Skeletal muscle satellite cell (primary cell): ENCODE data around the gene ATG2A. TPM values are rescaled to one million over a fixed set of nuclear protein-coding genes. Genes with fewer than 3 reads are reported as not detected.
A peak's percentile ranks its signal among the peaks of the same experiment; 100 is the strongest.

Experiments
- H3K27me3 ChIP-seq: 2 replicates; pipeline ENCODE4 v1.7.0; 2013; ENCODE audit warnings: low read length; ENCODE audit not compliant: control insufficient read depth, insufficient read depth
- H3K36me3 ChIP-seq: 2 replicates; pipeline ENCODE4 v1.7.0; 2013; ENCODE audit warnings: mild to moderate bottlenecking, control low read depth, low read length; ENCODE audit not compliant: insufficient read depth
- H3K4me1 ChIP-seq: 2 replicates; pipeline ENCODE4 v1.7.0; 2013; ENCODE audit warnings: low read length; ENCODE audit not compliant: control insufficient read depth, insufficient read depth
- H3K4me2 ChIP-seq: 2 replicates; pipeline ENCODE4 v1.7.0; 2013; ENCODE audit warnings: mild to moderate bottlenecking, low read length
- H3K4me3 ChIP-seq: 2 replicates; pipeline ENCODE4 v1.7.0; 2013; ENCODE audit warnings: low read length
- H3K9ac ChIP-seq: 2 replicates; pipeline ENCODE4 v1.7.0; 2013; ENCODE audit warnings: mild to moderate bottlenecking, low read depth, low read length, moderate library complexity
- H3K9me3 ChIP-seq: replicated peaks from 2 replicates; pipeline ENCODE4 v1.7.0; 2013; ENCODE audit warnings: mild to moderate bottlenecking, control low read depth, low read length
- total RNA-seq: library from RNA; depleted of rRNA; stranded (reverse); fragments of >200 nt; gene quantifications from 2 replicates; pipeline ENCODE4 v1.2.3, GENCODE V29; 2012; rRNA removed

The ATG2A gene
- 13.3 and 22.1 TPM in 2 replicates for total RNA-seq

GRCh38 chr11:64916775-64917662 is at the start of gene ATG2A:
ATG2A (minus strand) TSS chr11:64917209; CDS start chr11:64917135, 74 bp downstream.
- H3K27me3 ChIP-seq: no peaks in the 10 kb centered on the region

GRCh38 chr11:64963072-64963631 is 46.1 kb upstream of the ATG2A start:
- H3K4me2 ChIP-seq: no peak overlapping the region
- no peaks in the 10 kb centered on the region for H3K36me3 ChIP-seq
- H3K9me3 ChIP-seq: no peaks in the 10 kb centered on the region
- H3K4me3 ChIP-seq: no peak overlapping the region
- no peak overlapping the region for H3K9ac ChIP-seq
- H3K4me1 ChIP-seq: no peaks in the 10 kb centered on the region
- H3K27me3 ChIP-seq: peaks cover 26% of the 10 kb centered on the region

More at GRCh38 chr11:64916775-64917662, at the start of gene ATG2A:
- Histone ChIP-seq H3K4me1 (peaks cover 19% of the 10 kb centered on the region), H3K36me3 (peaks cover 14% of the 10 kb centered on the region), H3K9me3 (no peaks in the 10 kb centered on the region), H3K9ac (peak within 1 kb of the TSS; percentile 95), H3K4me3 (peak within 1 kb of the TSS; percentile 86), H3K4me2 (peak within 1 kb of the TSS; percentile 94)

- Histone ChIP-seq H3K4me2 (no peak overlapping the region), H3K36me3 (no peaks in the 10 kb centered on the region), H3K9ac (no peak overlapping the region), H3K4me3 (no peak overlapping the region), H3K27me3 (peaks cover 26% of the 10 kb centered on the region), H3K9me3 (no peaks in the 10 kb centered on the region), H3K4me1 (no peaks in the 10 kb centered on the region)
These were observed 43.7 kb upstream of the ATG2A start for GRCh38 chr11:64960719-64961118.

GRCh38 chr11:64959498-64959897 is 42.5 kb upstream of the ATG2A start:
- Histone ChIP-seq H3K9ac (no peak overlapping the region), H3K4me1 (no peaks in the 10 kb centered on the region), H3K4me3 (no peak overlapping the region), H3K4me2 (no peak overlapping the region), H3K36me3 (no peaks in the 10 kb centered on the region), H3K27me3 (peaks cover 38% of the 10 kb centered on the region), H3K9me3 (no peaks in the 10 kb centered on the region)

- Histone ChIP-seq H3K4me3 (no peak overlapping the region), H3K36me3 (no peaks in the 10 kb centered on the region), H3K9ac (no peak overlapping the region), H3K9me3 (no peaks in the 10 kb centered on the region), H3K4me1 (no peaks in the 10 kb centered on the region), H3K4me2 (no peak overlapping the region), H3K27me3 (peaks cover 47% of the 10 kb centered on the region)
These were observed 37.2 kb upstream of the ATG2A start for GRCh38 chr11:64954201-64954600.

- Histone ChIP-seq H3K9me3 (no peaks in the 10 kb centered on the region), H3K36me3 (no peaks in the 10 kb centered on the region), H3K9ac (no peak overlapping the region), H3K4me2 (no peak overlapping the region), H3K4me1 (no peaks in the 10 kb centered on the region), H3K27me3 (peaks cover 59% of the 10 kb centered on the region), H3K4me3 (no peak overlapping the region)
These were observed 34.5 kb upstream of the ATG2A start for GRCh38 chr11:64951529-64951928.

- Histone ChIP-seq H3K4me3 (no peak overlapping the region), H3K27me3 (peaks cover 61% of the 10 kb centered on the region), H3K4me2 (no peak overlapping the region), H3K9me3 (no peaks in the 10 kb centered on the region), H3K36me3 (no peaks in the 10 kb centered on the region), H3K9ac (no peak overlapping the region), H3K4me1 (no peaks in the 10 kb centered on the region)
These were observed 30.3 kb upstream of the ATG2A start for GRCh38 chr11:64947208-64947814.

- Histone ChIP-seq H3K36me3 (peaks cover 38% of the 10 kb centered on the region), H3K9me3 (no peaks in the 10 kb centered on the region), H3K4me3 (no peak overlapping the region), H3K4me2 (no peak overlapping the region), H3K27me3 (peaks cover 8% of the 10 kb centered on the region), H3K9ac (no peak overlapping the region), H3K4me1 (peaks cover 7% of the 10 kb centered on the region)
These were observed 19.5 kb upstream of the ATG2A start for GRCh38 chr11:64936539-64936938.

- no peak within 1 kb of the TSS for H3K9ac ChIP-seq
- no peak within 1 kb of the TSS for H3K4me2 ChIP-seq
- no peaks in the 10 kb centered on the region for H3K9me3 ChIP-seq
- H3K4me3 ChIP-seq: no peak within 1 kb of the TSS
- H3K4me1 ChIP-seq: peaks cover 7% of the 10 kb centered on the region
- H3K27me3 ChIP-seq: peaks cover 7% of the 10 kb centered on the region
- peaks cover 48% of the 10 kb centered on the region for H3K36me3 ChIP-seq
These were observed 18.5 kb upstream of the ATG2A start, which contains the start of gene GPHA2 for GRCh38 chr11:64935359-64936081. GPHA2 (minus strand) TSS chr11:64935893; CDS start chr11:64935460, 433 bp downstream.

GRCh38 chr11:64934682-64935358 is 17.8 kb upstream of the ATG2A start:
- Histone ChIP-seq H3K27me3 (peaks cover 7% of the 10 kb centered on the region), H3K4me2 (no peak overlapping the region), H3K9ac (no peak overlapping the region), H3K4me3 (no peak overlapping the region), H3K9me3 (no peaks in the 10 kb centered on the region), H3K36me3 (peaks cover 55% of the 10 kb centered on the region), H3K4me1 (peaks cover 7% of the 10 kb centered on the region)
